HepG2 (cell line): ENCODE results near the gene ATP7B.
A peak's percentile ranks its signal among the peaks of the same experiment; 100 is the strongest.

Experiments
- FIP1L1 ChIP-seq: fragments of 200-400 bp; formaldehyde crosslinking; IDR thresholded peaks from 2 replicates; pipeline ENCODE4 v1.6.1; 2018; ENCODE audit warnings: low read depth, mild to moderate bottlenecking, low read length, moderate library complexity, borderline replicate concordance; ENCODE audit not compliant: insufficient read depth
- MAFG ChIP-seq: sonication (generic); formaldehyde crosslinking; IDR thresholded peaks from 2 replicates; pipeline ENCODE4 v1.5.1; 2020; ENCODE audit warnings: mild to moderate bottlenecking, missing genetic modification reagents
- SATB2 ChIP-seq: sonication (generic); formaldehyde crosslinking; IDR thresholded peaks from 2 replicates; pipeline ENCODE4 v1.5.0; 2020; ENCODE audit warnings: missing genetic modification reagents
- ZNF3 ChIP-seq: IDR thresholded peaks from 2 replicates; pipeline ENCODE4 v1.7.0; 2017; ENCODE audit warnings: inconsistent platforms
- TF ChIP-seq, protein P1 (sequence below): sonication (generic); formaldehyde crosslinking; IDR thresholded peaks from 2 replicates; pipeline ENCODE4 v1.9.0; 2021; ENCODE audit warnings: missing genetic modification reagents, borderline replicate concordance
- TF ChIP-seq, protein P2 (sequence below): fragments of 450-650 bp; IDR thresholded peaks from 2 replicates; pipeline ENCODE4 v1.6.1; 2017; ENCODE audit warnings: mild to moderate bottlenecking
- TF ChIP-seq, protein P3 (sequence below): IDR thresholded peaks from 2 replicates; pipeline ENCODE4 v1.6.1; 2012; ENCODE audit warnings: low read length, improper control_type of control experiment
- TF ChIP-seq, protein P4 (sequence below): sonication (generic); formaldehyde crosslinking; IDR thresholded peaks from 2 replicates; pipeline ENCODE4 v1.5.0; 2020; ENCODE audit warnings: mild to moderate bottlenecking, missing genetic modification reagents, moderate library complexity

DNA sequence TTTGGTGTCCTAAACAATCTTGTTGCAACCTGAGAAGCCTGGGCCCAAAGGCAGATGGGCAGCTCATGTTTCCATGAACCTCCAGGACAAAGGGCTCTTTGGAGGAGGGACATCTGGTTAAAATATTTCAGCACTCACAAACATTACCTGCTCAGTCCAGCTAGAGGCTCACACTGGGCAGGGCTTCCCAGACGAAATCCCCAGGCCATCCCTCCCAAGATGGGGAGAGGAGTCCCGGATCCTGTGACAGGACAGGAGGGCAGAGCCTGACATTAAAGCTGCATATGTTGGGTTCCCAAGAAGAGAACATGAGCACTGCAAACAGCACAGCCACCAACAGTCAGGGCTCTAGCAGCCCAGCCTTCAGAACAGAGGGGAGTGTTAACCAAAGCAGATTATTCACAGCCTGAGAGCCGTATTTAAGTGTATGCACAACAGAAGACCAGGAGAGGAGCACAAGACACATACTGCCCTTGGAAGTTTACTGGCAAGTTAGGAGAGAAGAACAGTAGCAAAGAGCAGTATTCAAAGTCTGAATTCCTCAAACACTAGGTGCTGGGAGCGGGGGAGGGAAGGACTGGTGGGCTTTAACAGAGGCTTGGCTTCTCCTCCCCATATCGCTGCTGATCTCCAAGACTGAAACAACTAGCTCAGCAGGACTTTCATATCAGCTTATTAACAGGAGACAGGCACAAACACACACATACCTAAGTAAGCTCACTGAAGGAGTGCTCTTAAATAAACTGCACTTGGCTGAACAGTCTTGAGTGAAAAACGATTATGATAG lies 12.3 kb downstream of the ATP7B start:
- TF ChIP-seq FIP1L1 (no peak), ZNF3 (CRISPR knock-in tag) (no peak), MAFG (CRISPR knock-in tag) (no peak), SATB2 (no peak)
- TF ChIP-seq, protein P1, sequence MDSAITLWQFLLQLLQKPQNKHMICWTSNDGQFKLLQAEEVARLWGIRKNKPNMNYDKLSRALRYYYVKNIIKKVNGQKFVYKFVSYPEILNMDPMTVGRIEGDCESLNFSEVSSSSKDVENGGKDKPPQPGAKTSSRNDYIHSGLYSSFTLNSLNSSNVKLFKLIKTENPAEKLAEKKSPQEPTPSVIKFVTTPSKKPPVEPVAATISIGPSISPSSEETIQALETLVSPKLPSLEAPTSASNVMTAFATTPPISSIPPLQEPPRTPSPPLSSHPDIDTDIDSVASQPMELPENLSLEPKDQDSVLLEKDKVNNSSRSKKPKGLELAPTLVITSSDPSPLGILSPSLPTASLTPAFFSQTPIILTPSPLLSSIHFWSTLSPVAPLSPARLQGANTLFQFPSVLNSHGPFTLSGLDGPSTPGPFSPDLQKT (CRISPR knock-in tag) = no peak
- TF ChIP-seq, protein P2, sequence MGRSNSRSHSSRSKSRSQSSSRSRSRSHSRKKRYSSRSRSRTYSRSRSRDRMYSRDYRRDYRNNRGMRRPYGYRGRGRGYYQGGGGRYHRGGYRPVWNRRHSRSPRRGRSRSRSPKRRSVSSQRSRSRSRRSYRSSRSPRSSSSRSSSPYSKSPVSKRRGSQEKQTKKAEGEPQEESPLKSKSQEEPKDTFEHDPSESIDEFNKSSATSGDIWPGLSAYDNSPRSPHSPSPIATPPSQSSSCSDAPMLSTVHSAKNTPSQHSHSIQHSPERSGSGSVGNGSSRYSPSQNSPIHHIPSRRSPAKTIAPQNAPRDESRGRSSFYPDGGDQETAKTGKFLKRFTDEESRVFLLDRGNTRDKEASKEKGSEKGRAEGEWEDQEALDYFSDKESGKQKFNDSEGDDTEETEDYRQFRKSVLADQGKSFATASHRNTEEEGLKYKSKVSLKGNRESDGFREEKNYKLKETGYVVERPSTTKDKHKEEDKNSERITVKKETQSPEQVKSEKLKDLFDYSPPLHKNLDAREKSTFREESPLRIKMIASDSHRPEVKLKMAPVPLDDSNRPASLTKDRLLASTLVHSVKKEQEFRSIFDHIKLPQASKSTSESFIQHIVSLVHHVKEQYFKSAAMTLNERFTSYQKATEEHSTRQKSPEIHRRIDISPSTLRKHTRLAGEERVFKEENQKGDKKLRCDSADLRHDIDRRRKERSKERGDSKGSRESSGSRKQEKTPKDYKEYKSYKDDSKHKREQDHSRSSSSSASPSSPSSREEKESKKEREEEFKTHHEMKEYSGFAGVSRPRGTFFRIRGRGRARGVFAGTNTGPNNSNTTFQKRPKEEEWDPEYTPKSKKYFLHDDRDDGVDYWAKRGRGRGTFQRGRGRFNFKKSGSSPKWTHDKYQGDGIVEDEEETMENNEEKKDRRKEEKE = no peak
- TF ChIP-seq, protein P3, sequence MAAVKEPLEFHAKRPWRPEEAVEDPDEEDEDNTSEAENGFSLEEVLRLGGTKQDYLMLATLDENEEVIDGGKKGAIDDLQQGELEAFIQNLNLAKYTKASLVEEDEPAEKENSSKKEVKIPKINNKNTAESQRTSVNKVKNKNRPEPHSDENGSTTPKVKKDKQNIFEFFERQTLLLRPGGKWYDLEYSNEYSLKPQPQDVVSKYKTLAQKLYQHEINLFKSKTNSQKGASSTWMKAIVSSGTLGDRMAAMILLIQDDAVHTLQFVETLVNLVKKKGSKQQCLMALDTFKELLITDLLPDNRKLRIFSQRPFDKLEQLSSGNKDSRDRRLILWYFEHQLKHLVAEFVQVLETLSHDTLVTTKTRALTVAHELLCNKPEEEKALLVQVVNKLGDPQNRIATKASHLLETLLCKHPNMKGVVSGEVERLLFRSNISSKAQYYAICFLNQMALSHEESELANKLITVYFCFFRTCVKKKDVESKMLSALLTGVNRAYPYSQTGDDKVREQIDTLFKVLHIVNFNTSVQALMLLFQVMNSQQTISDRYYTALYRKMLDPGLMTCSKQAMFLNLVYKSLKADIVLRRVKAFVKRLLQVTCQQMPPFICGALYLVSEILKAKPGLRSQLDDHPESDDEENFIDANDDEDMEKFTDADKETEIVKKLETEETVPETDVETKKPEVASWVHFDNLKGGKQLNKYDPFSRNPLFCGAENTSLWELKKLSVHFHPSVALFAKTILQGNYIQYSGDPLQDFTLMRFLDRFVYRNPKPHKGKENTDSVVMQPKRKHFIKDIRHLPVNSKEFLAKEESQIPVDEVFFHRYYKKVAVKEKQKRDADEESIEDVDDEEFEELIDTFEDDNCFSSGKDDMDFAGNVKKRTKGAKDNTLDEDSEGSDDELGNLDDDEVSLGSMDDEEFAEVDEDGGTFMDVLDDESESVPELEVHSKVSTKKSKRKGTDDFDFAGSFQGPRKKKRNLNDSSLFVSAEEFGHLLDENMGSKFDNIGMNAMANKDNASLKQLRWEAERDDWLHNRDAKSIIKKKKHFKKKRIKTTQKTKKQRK = no peak
- TF ChIP-seq, protein P4, sequence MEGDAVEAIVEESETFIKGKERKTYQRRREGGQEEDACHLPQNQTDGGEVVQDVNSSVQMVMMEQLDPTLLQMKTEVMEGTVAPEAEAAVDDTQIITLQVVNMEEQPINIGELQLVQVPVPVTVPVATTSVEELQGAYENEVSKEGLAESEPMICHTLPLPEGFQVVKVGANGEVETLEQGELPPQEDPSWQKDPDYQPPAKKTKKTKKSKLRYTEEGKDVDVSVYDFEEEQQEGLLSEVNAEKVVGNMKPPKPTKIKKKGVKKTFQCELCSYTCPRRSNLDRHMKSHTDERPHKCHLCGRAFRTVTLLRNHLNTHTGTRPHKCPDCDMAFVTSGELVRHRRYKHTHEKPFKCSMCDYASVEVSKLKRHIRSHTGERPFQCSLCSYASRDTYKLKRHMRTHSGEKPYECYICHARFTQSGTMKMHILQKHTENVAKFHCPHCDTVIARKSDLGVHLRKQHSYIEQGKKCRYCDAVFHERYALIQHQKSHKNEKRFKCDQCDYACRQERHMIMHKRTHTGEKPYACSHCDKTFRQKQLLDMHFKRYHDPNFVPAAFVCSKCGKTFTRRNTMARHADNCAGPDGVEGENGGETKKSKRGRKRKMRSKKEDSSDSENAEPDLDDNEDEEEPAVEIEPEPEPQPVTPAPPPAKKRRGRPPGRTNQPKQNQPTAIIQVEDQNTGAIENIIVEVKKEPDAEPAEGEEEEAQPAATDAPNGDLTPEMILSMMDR (CRISPR knock-in tag) = peak; percentile 6; the same call in 1 of the 2 replicates
